GM19438 (cell line): ENCODE data around the gene NKX2-4.
"Not testable (repeated sequence)": the region's sequence is repeated elsewhere in the genome, so short reads cannot be mapped to it uniquely, and the experiment has no call there.

Source experiments
- ATAC-seq: cut with Tn5 transposase; IDR thresholded peaks from one replicate; pipeline ENCODE4 v1.9.1; 2021; ENCODE audit warnings: low read depth; ENCODE audit not compliant: unreplicated experiment

NKX2-4 gene

GRCh38 chr20:21394551-21394950, 2.8 kb downstream of the NKX2-4 start:
- no peak for ATAC-seq

GRCh38 chr20:21393816-21394519, 3.4 kb downstream of the NKX2-4 start:
- ATAC-seq, result no peak

- no peak for ATAC-seq
Measured at GRCh38 chr20:21393166-21393565, 4.2 kb downstream of the NKX2-4 start.

- ATAC-seq, result no peak
Measured at GRCh38 chr20:21391972-21392352, 5.4 kb downstream of the NKX2-4 start.

GRCh38 chr20:21391185-21391971, 5.9 kb downstream of the NKX2-4 start:
- no peak for ATAC-seq

GRCh38 chr20:21390768-21391167, 6.6 kb downstream of the NKX2-4 start:
- no peak for ATAC-seq

- ATAC-seq, result no peak
Measured at GRCh38 chr20:21389368-21389767, 8.0 kb downstream of the NKX2-4 start.

- no peak for ATAC-seq
Measured at GRCh38 chr20:21388566-21388965, 8.8 kb downstream of the NKX2-4 start.

- no peak for ATAC-seq
Measured at GRCh38 chr20:21387528-21387927, 9.8 kb downstream of the NKX2-4 start.

- no peak for ATAC-seq
Measured at GRCh38 chr20:21386111-21386510, 11.2 kb downstream of the NKX2-4 start.

- ATAC-seq, result no peak
Measured at GRCh38 chr20:21384308-21384892, 12.9 kb downstream of the NKX2-4 start.

GRCh38 chr20:21381619-21382018, 15.7 kb downstream of the NKX2-4 start:
- ATAC-seq, result no peak

GRCh38 chr20:21380711-21381110, 16.6 kb downstream of the NKX2-4 start:
- ATAC-seq, result no peak

GRCh38 chr20:21378259-21378658, 19.1 kb downstream of the NKX2-4 start:
- ATAC-seq, result no peak

GRCh38 chr20:21377701-21378100, 19.6 kb downstream of the NKX2-4 start:
- no peak for ATAC-seq

GRCh38 chr20:21376626-21377025, 20.7 kb downstream of the NKX2-4 start:
- ATAC-seq, result no peak

GRCh38 chr20:21373436-21373835, 23.9 kb downstream of the NKX2-4 start:
- ATAC-seq, result no peak

- no peak for ATAC-seq
Measured at GRCh38 chr20:21372016-21372415, 25.3 kb downstream of the NKX2-4 start.

- ATAC-seq, result no peak
Measured at GRCh38 chr20:21371193-21371592, 26.1 kb downstream of the NKX2-4 start.

- no peak for ATAC-seq
Measured at GRCh38 chr20:21368791-21369190, 28.5 kb downstream of the NKX2-4 start.

- ATAC-seq, result not testable (repeated sequence)
Measured at GRCh38 chr20:21366273-21366672, 31.1 kb downstream of the NKX2-4 start.

GRCh38 chr20:21365771-21366170, 31.6 kb downstream of the NKX2-4 start:
- no peak for ATAC-seq
